ENCODE measurements around the gene TSHZ2. TPM values are rescaled to one million over a fixed set of nuclear protein-coding genes. Genes with fewer than 3 reads are reported as not detected.

Gene TSHZ2
- total RNA-seq, 1 donor from 2014 or later = 51.9 TPM

GRCh38 chr20:53130795-53131194 lies 158.6 kb downstream of the TSHZ2 start:
- no peak for TF ChIP-seq CTCF (IDR thresholded peaks at IDR 0.05)
- DNase-seq (ENCODE audit: low spot score in 2 of 2) = no peak
- Histone ChIP-seq H3K27me3 (no peaks in the 10 kb centered on the region), H3K4me3 (no peak overlapping the region), H3K4me1 (no peaks in the 10 kb centered on the region), H3K9me3 (no peaks in the 10 kb centered on the region), H3K36me3 (no peaks in the 10 kb centered on the region), H3K27ac (no peak overlapping the region)
- intact Hi-C loops (cut with DNase I) = no loop called here

GRCh38 chr20:53133125-53133524 lies 161.0 kb downstream of the TSHZ2 start:
- Histone ChIP-seq H3K4me3 (no peak overlapping the region), H3K36me3 (no peaks in the 10 kb centered on the region), H3K4me1 (no peaks in the 10 kb centered on the region), H3K9me3 (no peaks in the 10 kb centered on the region), H3K27ac (no peak overlapping the region), H3K27me3 (no peaks in the 10 kb centered on the region)
- DNase-seq (ENCODE audit: low spot score in 2 of 2) = no peak
- intact Hi-C loops (cut with DNase I) = no loop called here
- TF ChIP-seq CTCF (IDR thresholded peaks at IDR 0.05) = no peak

- Histone ChIP-seq H3K27ac (no peak overlapping the region), H3K27me3 (no peaks in the 10 kb centered on the region), H3K4me3 (no peak overlapping the region), H3K4me1 (no peaks in the 10 kb centered on the region), H3K36me3 (no peaks in the 10 kb centered on the region), H3K9me3 (no peaks in the 10 kb centered on the region)
- intact Hi-C loops (cut with DNase I) = no loop called here
- DNase-seq (ENCODE audit: low spot score in 2 of 2) = no peak
- no peak for TF ChIP-seq CTCF (IDR thresholded peaks at IDR 0.05)
Observed at GRCh38 chr20:53133628-53134027, 161.5 kb downstream of the TSHZ2 start.

DNA sequence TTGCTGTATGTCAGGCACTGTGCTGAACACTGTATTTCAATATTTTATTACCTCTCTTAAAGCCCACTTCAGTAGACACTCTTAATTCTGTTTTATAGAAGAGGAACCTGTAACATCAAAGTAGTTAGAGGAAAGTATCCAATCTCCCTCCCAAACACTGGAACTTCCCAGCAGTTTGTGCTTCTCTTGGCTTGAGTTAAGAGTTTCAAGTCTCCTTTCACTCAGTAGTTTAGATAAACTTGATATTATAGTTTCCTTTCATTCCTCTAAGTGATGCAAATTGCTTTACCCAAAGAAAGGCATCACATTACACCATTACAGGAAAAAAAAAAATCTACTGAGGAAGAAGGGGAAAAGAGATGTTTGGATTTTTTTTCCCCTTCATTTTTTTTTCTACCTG lies 164.3 kb downstream of the TSHZ2 start:
- DNase-seq (ENCODE audit: low spot score in 2 of 2) = no peak
- no peaks in the 10 kb centered on the region for H3K9me3 ChIP-seq
- H3K27me3 ChIP-seq = no peaks in the 10 kb centered on the region
- intact Hi-C loops (cut with DNase I) = no loop called here
- TF ChIP-seq CTCF (IDR thresholded peaks at IDR 0.05) = no peak
- no peaks in the 10 kb centered on the region for H3K36me3 ChIP-seq
- no peak overlapping the region for H3K4me3 ChIP-seq
- H3K27ac ChIP-seq = no peak overlapping the region
- no peaks in the 10 kb centered on the region for H3K4me1 ChIP-seq

- intact Hi-C loops (cut with DNase I) = no loop called here
- Histone ChIP-seq H3K4me3 (no peak overlapping the region), H3K27me3 (no peaks in the 10 kb centered on the region), H3K27ac (no peak overlapping the region), H3K9me3 (no peaks in the 10 kb centered on the region), H3K4me1 (no peaks in the 10 kb centered on the region), H3K36me3 (no peaks in the 10 kb centered on the region)
- no peak for DNase-seq (ENCODE audit: low spot score in 2 of 2)
- no peak for TF ChIP-seq CTCF (IDR thresholded peaks at IDR 0.05)
Observed at GRCh38 chr20:53138454-53139262, 166.5 kb downstream of the TSHZ2 start.

Measured in ascending aorta (tissue), 2 donors.